ENCODE measurements around the gene AHDC1.

- TF ChIP-seq CTCF (conservative IDR thresholded peaks at IDR 0.05; ENCODE audit: low read length) (no peak), EZH2phosphoT487 (IDR thresholded peaks at IDR 0.05; ENCODE audit: borderline replicate concordance, low read depth, low read length) (no peak)
Measured at GRCh38 chr1:27633298-27633610, 29.3 kb upstream of the AHDC1 start.
